HG03095 (cell line): ENCODE results near the gene CUL2.
"Not testable (repeated sequence)": the region's sequence is repeated elsewhere in the genome, so short reads cannot be mapped to it uniquely, and the experiment has no call there.

ENCODE experiments used
- ATAC-seq: cut with Tn5 transposase; IDR thresholded peaks from one replicate; pipeline ENCODE4 v1.9.1; 2021; ENCODE audit warnings: moderate library complexity; ENCODE audit not compliant: unreplicated experiment

Gene CUL2

DNA sequence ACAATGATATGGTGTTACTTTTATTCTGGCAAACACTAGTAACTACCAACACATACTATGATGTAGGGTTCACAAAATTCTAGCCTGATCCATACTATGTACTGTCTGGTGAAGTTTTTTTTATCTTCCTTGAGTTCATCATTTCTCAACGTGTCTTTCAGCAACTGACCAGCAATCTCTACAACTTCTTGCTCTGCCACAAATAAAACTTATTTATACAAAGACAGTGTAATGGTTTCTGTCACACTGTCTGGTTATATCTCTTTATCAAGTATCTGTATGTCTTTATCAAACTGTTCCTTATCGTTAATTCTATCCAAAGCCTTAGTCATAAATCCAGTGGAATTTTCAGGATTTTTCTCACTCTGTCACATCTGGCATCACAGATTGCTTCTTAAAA is 69.7 kb downstream of the CUL2 start:
- ATAC-seq: no peak

DNA sequence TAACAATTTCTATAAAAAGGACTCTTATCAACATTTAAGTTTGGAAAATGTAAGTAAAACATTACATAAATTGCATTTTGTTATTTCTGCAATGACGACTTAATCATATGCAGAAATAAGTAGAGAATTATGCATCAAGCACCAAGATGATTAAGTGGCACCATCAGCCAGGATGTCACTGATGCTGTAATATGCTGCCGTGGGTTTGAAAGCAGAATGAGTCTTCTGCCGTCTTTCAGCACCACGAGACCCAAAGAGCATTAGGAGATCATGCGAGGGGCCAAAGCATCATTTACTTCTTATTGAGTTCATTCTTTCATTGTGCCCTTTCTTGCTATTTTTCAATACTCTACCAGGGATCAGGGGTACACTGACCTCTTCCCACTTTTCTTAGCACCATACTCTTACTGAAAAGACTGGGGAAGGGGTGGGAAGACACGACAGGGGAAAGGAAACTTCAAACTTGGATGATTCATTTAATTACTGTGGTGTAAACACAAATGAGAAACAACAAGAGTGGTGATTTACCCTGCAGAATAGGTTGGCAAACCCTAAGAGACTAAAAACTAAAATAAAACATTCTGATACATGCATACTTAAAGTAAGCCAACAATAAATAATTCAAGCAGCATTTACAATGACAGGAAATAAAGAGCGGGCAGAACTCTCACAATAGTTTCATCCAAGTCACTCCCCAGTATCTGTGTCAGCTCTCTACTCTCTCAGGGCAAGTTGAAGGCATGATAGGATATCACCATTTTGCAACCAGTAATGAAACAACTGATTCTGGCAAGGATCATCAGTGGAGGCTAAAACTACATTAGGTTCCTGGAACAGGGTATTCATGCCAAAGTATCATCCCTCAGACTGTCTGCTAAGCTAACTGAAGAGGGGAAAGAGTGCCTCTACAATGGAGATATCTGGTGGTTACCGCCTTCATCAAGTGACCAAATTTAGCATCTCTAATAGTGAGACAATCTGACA is 70.8 kb downstream of the CUL2 start:
- ATAC-seq: no peak

DNA sequence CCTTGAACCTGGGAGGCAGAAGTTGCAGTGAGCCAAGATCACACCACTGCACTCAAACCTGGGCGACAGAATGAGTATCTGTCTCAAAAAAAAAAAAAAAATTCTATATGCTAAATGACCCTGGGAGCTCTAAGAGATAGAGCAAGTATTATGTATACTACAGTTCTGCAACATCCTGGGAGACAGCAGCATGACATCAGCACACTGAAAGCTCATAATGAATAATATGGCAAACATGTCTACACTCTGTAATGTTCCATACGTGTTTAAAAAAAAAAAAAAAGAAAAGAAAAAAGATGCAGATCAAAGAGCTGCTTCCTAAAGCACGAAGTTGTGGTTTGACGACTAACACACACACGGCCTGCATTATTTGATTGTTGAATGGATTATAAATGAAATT is 72.5 kb downstream of the CUL2 start:
- no peak for ATAC-seq

DNA sequence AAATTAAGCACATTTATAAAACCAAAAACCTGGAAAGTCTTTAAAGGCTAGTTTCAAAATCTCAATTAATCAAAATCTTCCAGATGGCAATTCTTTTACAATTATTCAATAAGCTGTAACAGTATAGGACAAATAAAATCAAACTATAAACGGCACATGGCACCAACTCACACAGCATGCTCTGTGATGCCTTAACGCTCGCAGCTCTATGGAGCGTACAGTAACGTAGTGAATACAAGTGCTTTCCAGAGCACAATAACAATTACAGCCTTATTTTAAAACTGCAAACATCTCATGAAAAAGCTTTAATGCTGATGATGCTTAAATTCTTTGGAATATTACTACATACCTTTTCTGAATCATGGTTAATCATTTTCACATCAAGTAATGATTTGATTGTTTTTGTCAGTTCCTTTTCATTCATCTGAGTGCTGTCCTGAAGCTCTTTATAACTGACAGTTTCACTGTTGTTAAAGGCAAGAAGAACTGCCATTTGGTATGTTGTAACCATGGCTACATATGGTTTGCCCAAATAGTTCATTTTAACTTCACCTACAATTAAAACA is 74.2 kb downstream of the CUL2 start:
- ATAC-seq: no peak

DNA sequence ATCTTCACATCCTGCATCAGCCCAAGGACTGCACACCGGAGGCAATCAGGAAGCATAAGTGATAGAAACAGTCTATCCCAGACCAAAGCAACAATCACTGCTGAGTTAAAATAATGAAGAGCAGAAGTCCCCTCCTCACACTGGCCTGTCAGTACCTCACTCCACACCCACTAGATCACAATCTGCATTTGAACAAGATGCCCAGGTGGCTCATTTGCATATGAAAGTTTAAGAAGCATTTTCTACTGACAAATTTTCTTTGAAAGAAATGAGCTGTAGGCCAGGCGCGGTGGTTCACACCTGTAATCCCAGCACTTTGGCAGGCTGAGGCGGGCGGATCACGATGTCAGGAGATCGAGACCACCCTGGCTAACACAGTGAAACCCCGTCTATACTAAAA is 77.4 kb downstream of the CUL2 start:
- no peak for ATAC-seq

DNA sequence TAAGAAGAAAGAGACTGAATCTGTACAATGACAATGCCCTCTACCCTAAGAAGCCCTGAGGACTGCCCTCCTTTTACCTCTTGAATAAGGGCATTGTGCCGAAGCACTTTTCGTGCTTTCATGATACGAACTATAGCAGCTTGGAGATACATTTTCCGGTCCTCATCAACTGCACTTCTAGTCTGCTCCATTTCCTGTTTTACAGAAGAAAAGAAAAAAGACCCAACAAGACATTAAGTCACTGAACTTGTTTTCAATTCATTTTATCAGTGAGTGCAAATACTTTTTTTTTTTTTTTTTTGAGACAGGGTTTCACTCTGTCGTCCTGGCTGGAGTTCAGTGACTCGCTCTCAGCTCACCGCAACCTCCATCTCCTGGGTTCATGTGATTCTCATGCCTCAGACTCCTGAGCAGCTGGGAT is 78.4 kb downstream of the CUL2 start:
- ATAC-seq: no peak

DNA sequence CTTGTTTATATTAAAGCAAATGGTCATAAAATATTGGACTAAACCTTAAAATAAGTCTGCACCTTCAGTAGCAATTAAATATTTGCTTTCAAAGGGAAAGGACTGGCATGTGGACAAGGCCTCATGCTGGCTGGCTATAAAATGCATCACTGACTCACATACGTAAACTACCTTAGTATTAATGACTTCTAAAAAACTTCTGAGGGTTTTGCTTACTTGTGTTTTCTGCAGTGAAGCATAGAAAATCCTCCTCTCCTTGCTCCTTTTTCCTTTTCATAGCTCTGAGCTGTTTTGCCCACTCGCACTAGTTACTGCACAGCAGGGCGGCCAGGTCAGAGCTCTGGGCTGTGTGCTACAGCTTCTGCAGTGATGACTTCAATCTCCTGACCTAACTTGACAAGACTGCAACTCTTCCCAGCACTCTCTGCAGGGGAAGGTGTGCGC is 82.3 kb downstream of the CUL2 start:
- ATAC-seq: no peak

DNA sequence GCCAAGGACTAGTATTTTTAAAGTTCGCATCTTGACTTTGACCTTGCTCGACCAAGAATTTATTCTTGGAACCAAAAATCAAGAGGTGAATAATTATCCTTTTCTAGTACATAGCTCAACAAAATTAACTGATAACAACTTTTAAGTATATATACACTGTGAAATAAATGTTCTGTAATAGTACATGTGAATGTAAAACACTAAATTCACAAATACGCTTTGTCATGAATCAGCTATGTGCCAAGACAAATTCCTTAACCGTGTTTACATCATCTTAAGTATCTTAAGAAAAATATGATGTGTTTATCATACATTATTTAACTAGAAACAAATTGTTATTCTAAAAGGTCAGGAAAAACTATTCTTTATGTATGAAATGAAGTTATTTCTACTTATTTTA is 83.3 kb downstream of the CUL2 start:
- ATAC-seq: no peak

DNA sequence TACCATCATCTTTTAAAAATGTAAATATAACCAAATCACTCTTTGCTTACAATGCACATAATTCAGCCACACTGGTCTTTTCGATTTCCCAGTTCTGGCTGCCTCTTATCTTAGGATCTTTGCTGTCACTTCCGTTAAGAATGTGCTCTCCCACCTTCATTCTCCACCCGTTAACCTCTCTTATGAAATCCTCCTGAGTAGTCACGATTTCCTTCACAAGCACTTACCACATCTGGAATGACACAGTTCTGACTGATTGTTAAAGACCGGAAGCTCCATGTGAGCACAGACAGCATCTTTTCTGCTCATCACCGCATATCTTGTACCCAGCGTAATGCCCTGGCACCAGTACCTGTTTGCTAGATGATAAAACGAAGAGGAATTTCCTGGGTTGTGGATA is 84.3 kb downstream of the CUL2 start:
- ATAC-seq: no peak

DNA sequence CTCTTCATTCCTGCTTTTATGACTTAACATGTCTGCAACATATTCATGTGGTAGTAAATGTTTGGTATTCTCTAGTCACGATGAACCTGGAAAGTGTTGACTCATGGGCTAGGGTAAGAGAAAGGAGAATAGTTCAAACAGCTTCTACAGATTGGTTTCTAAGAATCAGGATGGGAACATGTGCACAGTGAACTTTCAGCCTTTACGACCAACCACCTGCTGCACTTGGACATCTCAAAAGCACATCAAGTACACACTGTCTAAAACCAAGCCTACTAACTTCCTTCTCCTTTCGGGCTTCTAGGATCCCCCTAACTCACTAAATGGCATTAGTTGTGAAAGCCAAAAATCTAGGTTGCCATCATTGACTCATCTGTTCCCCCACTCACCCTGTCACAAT is 85.5 kb downstream of the CUL2 start:
- no peak for ATAC-seq

DNA sequence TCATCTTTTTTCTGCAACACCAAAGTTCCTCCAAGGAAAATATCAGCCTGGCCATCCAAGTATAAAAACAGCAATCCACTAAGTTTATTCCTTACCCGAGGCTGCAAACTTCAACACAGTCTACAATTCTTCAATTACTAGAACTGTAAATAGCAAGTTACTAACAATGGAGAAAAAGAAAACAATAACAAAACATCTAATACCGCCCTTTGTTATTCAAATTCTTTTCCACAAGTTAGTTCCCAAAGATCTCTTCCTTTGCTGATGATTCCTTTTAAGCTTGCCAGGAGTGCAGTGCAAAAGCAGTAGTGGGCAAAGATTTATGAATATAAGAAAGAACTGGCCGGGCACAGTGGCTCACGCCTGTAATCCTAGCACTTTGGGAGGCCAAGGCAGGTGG is 86.2 kb downstream of the CUL2 start:
- no peak for ATAC-seq

DNA sequence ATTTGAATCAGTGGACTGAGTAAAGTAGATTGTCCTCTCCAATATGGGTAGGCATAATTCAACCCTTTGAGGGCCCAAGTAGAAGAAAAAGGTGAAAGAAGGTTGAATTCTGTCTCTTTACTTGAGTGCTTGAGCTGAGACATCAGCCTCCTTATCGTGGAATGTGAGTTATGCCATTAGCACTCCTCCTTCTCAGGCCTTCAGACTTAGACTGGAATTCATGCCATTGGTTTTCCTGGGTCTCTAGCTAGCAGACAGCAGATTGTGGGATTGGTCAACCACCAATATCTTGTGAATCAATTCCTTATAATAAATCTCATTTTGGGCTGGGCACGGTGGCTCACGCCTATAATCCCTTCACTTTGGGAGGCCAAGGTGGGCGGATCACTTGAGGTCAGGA is 89.2 kb downstream of the CUL2 start:
- no peak for ATAC-seq

DNA sequence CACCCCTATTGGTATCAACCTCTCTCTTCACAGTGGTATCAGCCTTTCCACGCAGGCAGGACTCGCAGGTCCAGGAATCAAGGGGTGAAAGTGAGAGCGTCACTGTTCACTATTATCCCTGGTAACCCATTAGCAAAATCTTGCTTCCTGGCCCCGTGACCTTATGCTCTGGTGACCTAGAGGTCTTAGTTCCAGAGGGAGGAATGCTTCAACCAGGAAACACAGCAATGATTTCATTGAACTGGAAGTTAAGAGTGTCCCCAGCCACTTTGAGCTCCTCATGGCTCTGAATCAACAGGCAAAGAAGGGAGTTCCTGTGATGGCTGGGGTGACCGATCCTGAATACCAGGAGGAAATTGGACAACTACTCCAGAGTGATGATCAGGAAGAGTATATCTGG is 90.6 kb downstream of the CUL2 start:
- no peak for ATAC-seq

DNA sequence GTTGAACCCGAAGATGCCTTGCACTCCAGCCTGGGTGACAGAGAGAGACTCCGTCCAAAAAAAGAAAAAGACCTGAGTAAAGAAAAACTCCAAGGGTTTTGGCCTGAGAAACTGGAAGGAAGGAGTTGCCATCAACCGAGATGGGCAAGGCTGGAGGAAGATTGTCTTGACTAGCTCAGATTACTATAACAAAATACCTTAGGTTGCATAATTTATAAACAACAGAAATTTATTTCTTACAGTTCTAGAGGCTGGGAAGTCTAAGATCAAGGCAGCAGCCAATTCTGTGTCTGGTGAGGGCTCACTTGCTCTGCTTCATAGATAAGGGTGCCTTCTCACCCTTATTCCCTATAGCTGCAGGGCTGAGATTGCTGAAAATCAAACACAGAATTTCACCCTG is 91.2 kb downstream of the CUL2 start:
- no peak for ATAC-seq

DNA sequence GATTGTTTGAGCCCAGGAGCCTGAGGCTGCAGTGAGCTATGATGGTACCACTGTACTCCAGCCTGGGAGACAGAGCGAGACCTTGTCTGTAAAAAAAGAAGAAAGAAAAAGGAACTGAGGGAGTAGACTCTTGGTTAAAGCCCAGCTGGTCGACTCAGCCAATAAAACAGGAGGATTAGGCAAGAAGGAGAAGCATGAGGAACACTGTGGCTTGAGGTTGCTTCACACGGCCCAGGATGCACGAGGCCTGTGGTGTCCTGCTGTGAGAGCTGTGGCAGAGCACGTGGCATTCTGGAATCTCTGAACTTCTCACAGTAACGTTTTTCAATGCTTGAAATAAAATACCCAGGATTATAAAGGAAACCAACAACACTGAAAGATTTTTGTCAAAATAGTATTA is 93.3 kb downstream of the CUL2 start:
- ATAC-seq: no peak

DNA sequence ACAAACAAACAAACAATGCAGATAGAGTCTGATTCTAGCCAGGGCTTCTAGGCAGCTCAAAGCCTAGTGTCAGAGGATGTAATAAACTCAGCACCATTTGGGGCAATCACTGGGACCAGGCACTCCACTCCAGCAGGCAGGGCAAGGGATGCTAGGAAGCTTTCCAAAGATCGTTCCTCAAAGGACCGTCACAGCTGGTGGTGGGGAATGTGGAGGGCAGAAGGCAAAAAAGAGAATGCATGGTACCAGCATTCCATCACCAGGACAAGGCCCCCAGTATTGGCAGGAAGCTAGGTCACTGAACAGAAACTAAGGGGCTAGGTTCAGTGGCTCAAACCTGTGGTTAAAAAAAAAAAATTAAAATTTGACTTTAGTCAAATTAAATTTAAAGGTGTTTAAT is 94.2 kb downstream of the CUL2 start:
- ATAC-seq: no peak

DNA sequence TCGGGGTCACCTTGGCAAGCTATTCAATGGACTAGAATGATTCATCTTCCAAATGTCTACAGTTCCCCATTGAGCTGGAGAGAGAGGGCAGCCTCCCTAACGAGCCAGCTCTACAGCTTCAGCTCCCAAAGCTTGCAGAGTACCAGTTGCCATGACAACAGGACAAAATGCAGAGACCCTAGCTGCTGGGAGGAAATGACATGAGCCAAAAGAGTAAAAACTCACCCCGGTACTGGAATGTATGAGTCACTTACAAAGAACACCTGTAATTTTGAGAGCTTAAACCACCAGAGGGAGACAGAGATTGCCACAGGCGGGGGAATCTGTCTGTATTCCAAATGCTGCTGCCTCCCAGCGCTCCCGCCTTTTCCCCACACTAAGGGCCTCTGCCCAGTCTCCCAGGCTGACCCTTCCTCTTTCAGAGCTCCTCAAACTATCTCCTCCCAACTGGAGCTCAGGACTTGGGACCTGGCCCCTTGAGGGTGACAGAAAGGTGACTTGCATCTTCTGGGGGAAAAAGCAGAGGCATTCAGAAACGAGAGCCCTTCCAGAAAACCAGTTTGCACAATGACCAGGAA is 95.5 kb downstream of the CUL2 start:
- ATAC-seq: peak; percentile 90

DNA sequence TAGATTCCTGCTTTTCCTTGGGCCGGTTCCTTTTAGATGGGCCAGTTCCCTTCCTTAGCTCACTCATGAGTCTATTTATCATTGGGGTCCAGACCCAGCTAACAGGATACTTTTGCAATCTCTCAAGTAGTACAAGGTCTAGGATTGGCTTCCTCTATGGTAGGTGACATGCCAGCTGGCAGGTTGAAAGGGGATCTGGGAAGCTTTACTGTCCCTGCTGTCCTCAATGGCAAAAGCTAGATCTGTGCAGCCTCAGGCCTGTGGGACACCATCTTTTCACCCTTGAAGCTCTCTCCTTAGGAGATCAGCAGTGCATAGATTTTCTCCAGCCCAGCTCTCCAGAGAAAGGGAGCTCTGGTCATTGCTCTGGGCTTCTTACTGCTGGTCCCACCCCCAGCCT is 96.4 kb downstream of the CUL2 start:
- ATAC-seq: no peak

DNA sequence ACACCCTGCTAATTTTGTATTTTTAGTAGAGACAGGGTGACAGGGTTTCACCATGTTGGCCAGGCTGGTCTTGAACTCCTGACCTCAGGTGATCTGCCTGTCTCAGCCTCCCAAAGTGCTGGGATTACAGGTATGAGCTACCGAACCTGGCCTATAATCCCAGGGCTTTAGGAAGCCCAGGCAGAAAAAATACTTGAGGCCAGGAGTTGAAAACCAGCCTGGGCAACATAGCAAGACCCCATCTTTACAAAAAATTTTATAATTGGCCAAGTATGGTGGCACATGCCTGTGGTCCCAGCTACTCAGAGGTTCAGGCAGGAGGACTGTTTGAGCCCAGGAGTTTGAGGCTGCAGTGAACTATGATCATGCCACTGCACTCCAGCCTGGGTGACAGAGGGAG is 99.0 kb downstream of the CUL2 start:
- ATAC-seq: not testable (repeated sequence)

DNA sequence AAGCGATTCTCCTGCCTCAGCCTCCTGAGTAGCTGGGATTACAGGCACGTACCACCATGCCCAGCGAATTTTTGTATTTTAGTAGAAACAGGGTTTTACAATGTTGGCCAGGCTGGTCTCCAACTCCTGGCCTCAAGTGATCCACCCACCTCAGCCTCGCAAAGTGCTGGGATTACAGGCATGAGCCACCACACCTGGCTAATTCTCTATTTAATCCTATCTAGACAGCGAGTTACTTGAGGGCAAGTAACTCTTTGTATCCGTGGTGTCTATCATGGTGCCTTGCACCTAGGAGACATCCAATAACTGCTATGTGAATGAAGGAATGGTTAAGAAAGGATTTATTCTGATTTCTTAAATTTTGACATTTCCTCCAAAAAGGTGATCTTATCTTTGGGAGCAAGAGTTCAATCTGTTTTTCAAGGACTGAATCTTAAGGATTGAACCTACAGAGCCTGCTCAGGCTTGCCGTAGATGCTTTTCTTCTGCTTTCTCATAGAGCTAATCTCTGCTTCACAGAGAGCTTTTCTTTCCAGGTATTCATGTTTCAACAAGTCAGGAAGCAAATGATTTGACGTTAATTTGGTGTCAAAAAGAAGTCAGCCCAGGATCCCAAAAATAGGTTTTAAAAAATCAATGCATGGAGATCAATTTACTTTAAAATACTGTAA is 101.6 kb downstream of the CUL2 start:
- no peak for ATAC-seq

DNA sequence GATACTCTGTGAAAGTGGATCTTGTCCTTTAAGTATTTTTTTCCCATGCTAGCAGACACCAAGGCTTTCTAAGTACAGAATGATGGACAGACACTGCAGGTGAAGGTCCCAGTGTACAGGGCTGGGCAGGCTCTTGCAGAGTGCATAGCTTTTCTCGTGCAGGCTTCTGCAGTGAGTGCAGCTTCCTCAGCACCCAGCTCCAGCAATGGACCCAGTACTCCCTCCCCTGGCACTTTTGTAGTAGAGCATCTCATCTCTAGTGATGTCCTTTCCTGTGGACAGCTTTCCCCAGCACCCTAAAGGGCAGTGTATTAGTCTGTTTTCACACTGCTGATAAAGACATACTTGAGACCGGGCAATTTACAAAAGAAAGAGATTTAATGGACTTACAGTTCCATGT is 104.3 kb downstream of the CUL2 start:
- no peak for ATAC-seq

DNA sequence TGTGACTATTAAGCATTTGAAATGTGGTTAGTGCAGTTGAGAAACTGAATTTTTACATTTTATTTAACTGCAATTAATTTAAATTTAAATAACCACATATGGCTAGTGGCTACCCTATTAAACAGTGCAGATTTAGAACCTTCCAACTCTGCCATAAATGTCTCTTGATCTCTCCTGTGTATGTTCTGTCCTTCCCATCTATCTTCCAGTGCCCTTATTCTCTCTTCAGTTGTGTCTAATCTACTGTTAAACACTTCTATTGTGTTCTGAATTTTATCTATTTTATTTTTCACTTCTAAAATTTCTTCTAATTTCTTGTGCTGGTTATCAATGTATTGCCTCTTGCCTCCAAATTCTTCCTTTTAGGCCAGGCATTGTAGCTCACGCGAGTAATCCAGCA is 105.0 kb downstream of the CUL2 start:
- ATAC-seq: no peak
